CD4-positive, alpha-beta T cell (primary cell): Measurements from ENCODE around the gene PPDPF. TPM values are rescaled to one million over a fixed set of nuclear protein-coding genes. Genes with fewer than 3 reads are reported as not detected.

Experiments used
- ATAC-seq: fragments of 200-7000 bp; cut with Tn5 transposase; one replicate; pipeline ENCODE4 v1.10.0; 2022; ENCODE audit warnings: mild to moderate bottlenecking; ENCODE audit not compliant: poor library complexity
- CTCF ChIA-PET: fragments of 350-600 bp; sonication (Branson Sonifier 250); formaldehyde crosslinking; loops from one replicate; lab custom pipeline; 2021; ENCODE audit warnings: antibody characterized with exemption, inconsistent platforms; lab: Charles Lee
- POLR2A ChIA-PET: fragments of 350-600 bp; sonication (Branson Sonifier 250); formaldehyde crosslinking; loops from one replicate; lab custom pipeline; 2021; ENCODE audit warnings: antibody characterized with exemption, inconsistent platforms; lab: Charles Lee
- DNase-seq, 14 experiments: peaks; one replicate each; pipeline ENCODE4 v3.0.0-alpha.2; 2013 to 2020; ENCODE audit warnings: mixed read lengths in 2 of 14
- H3K27ac ChIP-seq, 2 donors: one replicate each; pipeline versions ENCODE4 v1.5.1 to v1.7.0; 2013; ENCODE audit warnings: low read length in 2 of 2, low read depth in 1 of 2, mild to moderate bottlenecking in 1 of 2
- H3K27me3 ChIP-seq, 2 experiments: 1 replicate in 1 of 2; 2 replicates in 1 of 2; pipeline versions ENCODE4 v1.6.1 to v1.7.0; 2013; ENCODE audit warnings: low read length in 2 of 2, control low read depth in 1 of 2, mild to moderate bottlenecking in 1 of 2, moderate library complexity in 1 of 2; ENCODE audit not compliant: insufficient read depth in 2 of 2, control insufficient read depth in 1 of 2
- H3K36me3 ChIP-seq: one replicate; pipeline ENCODE4 v1.6.1; 2013; ENCODE audit warnings: low read length, control low read depth; ENCODE audit not compliant: insufficient read depth
- H3K4me1 ChIP-seq: one replicate; pipeline ENCODE4 v1.6.1; 2013; ENCODE audit warnings: low read length, control low read depth; ENCODE audit not compliant: insufficient read depth
- H3K4me3 ChIP-seq: one replicate; pipeline ENCODE4 v1.5.1; 2013; ENCODE audit warnings: mild to moderate bottlenecking, low read length, moderate library complexity
- H3K9me3 ChIP-seq, 2 experiments: 1 replicate in 1 of 2; 2 replicates in 1 of 2; pipeline versions ENCODE4 v1.6.1 to v1.7.0; 2013; ENCODE audit warnings: low read length in 2 of 2, mild to moderate bottlenecking in 2 of 2, control low read depth in 1 of 2, moderate library complexity in 1 of 2; ENCODE audit not compliant: control insufficient read depth in 1 of 2, insufficient read depth in 1 of 2
- H3K27ac Mint-ChIP-seq: one replicate; pipeline ENCODE4 v1.8.0; 2020; ENCODE audit warnings: mixed read lengths
- H3K27me3 Mint-ChIP-seq: one replicate; pipeline ENCODE4 v1.8.0; 2021; ENCODE audit warnings: mixed read lengths
- H3K36me3 Mint-ChIP-seq: one replicate; pipeline ENCODE4 v1.8.0; 2021; ENCODE audit warnings: low read depth, mixed read lengths
- H3K4me1 Mint-ChIP-seq: one replicate; pipeline ENCODE4 v1.8.0; 2021; ENCODE audit warnings: low read depth, mixed read lengths
- H3K4me3 Mint-ChIP-seq: one replicate; pipeline ENCODE4 v1.8.0; 2020; ENCODE audit warnings: mild to moderate bottlenecking, mixed read lengths
- H3K9me3 Mint-ChIP-seq: one replicate; pipeline ENCODE4 v1.8.0; 2020; ENCODE audit warnings: mixed read lengths
- intact Hi-C, 2 experiments: fragments of 100-400 bp; cut with DNase I in 1 of 2; cut with micrococcal nuclease in 1 of 2; formaldehyde crosslinking; loops; one replicate each; pipeline versions ENCODE4 v1.15.1 to v1.9.0; 2023 to 2025; cut with DNase I, micrococcal nuclease
- total RNA-seq, 174 experiments: library from RNA in 2 of 174; stranded (reverse) in 2 of 174; gene quantifications; one replicate each; pipeline ENCODE4 v1.2.3 and lab custom pipeline; 2021 to 2026
- TF ChIP-seq, protein P1 (sequence below): fragments of 200-600 bp; IDR thresholded peaks from one replicate; pipeline ENCODE4 v1.8.0; 2022; ENCODE audit warnings: antibody characterized with exemption, mild to moderate bottlenecking

Gene PPDPF
- total RNA-seq, 2 experiments from 2014 or later: 249 to 251 TPM

DNA sequence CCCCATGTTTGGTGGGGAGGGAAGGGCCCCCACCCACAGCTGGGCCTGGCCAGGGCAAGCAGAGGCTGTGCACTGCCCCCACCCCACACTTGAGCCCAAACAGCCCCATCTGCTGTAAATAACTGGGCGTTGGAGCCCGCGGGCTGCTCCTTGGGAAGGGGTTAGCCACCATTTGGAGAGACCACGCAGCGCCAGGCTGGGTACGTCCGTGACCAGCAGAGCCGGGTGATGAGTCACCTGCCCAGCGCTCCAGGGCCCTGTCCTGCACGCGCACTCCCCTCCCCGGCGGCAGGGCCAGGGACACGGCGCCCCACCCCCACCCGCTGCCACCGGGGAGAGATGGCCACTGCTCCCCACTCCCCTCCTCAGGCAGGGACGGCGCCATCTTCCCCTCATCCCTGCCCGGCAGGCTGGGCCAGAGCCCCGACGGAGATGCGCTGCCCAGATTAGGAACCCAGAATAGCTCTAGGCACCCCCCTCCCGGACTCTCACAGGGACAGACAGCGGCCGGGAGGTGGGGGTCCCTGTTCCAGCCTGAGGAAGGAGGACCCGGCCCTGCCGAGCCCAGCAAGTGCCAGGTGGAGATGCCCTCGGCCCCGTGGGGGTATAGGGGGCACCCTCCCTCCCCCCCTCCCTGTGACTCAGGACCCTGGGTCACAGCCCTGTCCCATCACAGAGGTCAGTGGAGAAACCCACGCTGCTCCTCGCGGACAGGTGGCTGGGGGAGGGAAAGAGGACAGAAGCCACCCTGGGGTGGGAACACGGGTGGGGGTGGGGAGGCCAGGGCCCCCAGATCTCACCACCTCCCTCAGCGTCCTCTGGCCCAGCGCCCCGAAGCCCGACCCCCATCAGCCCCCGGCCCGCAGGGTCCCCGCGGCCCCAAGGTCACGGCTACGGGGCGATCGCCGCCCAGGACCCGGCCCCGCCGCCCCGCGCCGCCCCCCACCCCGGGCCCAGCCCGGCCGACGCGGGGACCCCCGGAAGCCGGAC lies 22.3 kb upstream of the PPDPF start:
- POLR2A ChIA-PET: no interaction called here
- H3K27ac ChIP-seq: no peak overlapping the region
- no peak for ATAC-seq
- H3K36me3 Mint-ChIP-seq: no peaks in the 10 kb centered on the region
- CTCF ChIA-PET: interaction anchor here (1.7 kb wide), 1 partner anchor 20 kb away, joined by 4 read pairs; no protein-coding TSS in a partner anchor
- intact Hi-C loops: loop anchor here in 1 of 2 experiments (2.0 to 5.0 kb wide), 3 partner anchors 299 to 624 kb away; no protein-coding TSS in a partner anchor
- H3K27me3 ChIP-seq: peaks cover 26 to 32% of the 10 kb centered on the region in 2 experiments
- no peak overlapping the region for H3K4me3 Mint-ChIP-seq
- H3K36me3 ChIP-seq: no peaks in the 10 kb centered on the region
- peaks cover 33% of the 10 kb centered on the region for H3K4me1 ChIP-seq
- H3K27ac Mint-ChIP-seq: no peak overlapping the region
- H3K27me3 Mint-ChIP-seq: peaks cover 20% of the 10 kb centered on the region
- peaks cover 5% of the 10 kb centered on the region for H3K4me1 Mint-ChIP-seq
- no peak overlapping the region for H3K4me3 ChIP-seq
- TF ChIP-seq, protein P1, sequence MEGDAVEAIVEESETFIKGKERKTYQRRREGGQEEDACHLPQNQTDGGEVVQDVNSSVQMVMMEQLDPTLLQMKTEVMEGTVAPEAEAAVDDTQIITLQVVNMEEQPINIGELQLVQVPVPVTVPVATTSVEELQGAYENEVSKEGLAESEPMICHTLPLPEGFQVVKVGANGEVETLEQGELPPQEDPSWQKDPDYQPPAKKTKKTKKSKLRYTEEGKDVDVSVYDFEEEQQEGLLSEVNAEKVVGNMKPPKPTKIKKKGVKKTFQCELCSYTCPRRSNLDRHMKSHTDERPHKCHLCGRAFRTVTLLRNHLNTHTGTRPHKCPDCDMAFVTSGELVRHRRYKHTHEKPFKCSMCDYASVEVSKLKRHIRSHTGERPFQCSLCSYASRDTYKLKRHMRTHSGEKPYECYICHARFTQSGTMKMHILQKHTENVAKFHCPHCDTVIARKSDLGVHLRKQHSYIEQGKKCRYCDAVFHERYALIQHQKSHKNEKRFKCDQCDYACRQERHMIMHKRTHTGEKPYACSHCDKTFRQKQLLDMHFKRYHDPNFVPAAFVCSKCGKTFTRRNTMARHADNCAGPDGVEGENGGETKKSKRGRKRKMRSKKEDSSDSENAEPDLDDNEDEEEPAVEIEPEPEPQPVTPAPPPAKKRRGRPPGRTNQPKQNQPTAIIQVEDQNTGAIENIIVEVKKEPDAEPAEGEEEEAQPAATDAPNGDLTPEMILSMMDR: no peak
- peak in 1 of 14 experiments; percentile 53 for DNase-seq
- H3K9me3 Mint-ChIP-seq: no peaks in the 10 kb centered on the region
- H3K9me3 ChIP-seq: peaks cover 0 to 10% of the 10 kb centered on the region in 2 experiments

DNA sequence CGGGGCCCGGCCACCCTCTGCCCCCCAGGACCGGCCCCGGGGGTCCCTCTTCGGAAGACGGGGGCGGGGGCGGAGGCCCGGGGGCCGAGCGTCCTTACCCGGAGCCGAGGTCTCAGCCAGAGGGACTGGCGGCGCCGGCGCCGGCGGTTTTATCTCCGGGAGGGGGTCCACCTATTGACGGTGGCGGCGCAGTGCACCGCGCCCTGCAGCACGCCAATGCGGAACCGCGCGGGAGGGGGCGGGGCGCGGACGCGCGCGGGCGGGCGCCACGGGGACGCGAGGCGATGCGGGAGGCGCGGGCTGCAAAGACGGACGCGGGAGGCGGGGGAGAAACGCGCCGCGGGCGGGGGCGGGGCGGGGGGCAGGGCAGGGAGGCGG lies 21.6 kb upstream of the PPDPF start, which contains the start of gene EEF1A2:
EEF1A2 (minus strand) TSS at position 124 of the 378 bp plus-strand sequence. CDS start 1,320 bp downstream, outside the sequence.
- intact Hi-C loops: loop anchor here in 1 of 2 experiments (5.0 kb wide), 1 partner anchor 623 kb away; no protein-coding TSS in a partner anchor
- Histone ChIP-seq H3K4me1 (peaks cover 33% of the 10 kb centered on the region), H3K27me3 (peaks cover 26 to 34% of the 10 kb centered on the region in 2 experiments), H3K36me3 (no peaks in the 10 kb centered on the region), H3K4me3 (peak within 1 kb of the TSS; percentile 24), H3K9me3 (peaks cover 0 to 15% of the 10 kb centered on the region in 2 experiments), H3K27ac (no peak within 1 kb of the TSS)
- peaks cover 25% of the 10 kb centered on the region for H3K27me3 Mint-ChIP-seq
- ATAC-seq (peak; percentile 81), DNase-seq (peak in 13 of 14 experiments; percentile 29 to 85 (median 50))
- ChIA-PET CTCF (no interaction called here), POLR2A (no interaction called here)
- H3K27ac Mint-ChIP-seq: no peak within 1 kb of the TSS
- no peak within 1 kb of the TSS for H3K4me3 Mint-ChIP-seq
- TF ChIP-seq, protein P1: no peak
- H3K9me3 Mint-ChIP-seq: no peaks in the 10 kb centered on the region
- H3K36me3 Mint-ChIP-seq: no peaks in the 10 kb centered on the region
- H3K4me1 Mint-ChIP-seq: peaks cover 5% of the 10 kb centered on the region

DNA sequence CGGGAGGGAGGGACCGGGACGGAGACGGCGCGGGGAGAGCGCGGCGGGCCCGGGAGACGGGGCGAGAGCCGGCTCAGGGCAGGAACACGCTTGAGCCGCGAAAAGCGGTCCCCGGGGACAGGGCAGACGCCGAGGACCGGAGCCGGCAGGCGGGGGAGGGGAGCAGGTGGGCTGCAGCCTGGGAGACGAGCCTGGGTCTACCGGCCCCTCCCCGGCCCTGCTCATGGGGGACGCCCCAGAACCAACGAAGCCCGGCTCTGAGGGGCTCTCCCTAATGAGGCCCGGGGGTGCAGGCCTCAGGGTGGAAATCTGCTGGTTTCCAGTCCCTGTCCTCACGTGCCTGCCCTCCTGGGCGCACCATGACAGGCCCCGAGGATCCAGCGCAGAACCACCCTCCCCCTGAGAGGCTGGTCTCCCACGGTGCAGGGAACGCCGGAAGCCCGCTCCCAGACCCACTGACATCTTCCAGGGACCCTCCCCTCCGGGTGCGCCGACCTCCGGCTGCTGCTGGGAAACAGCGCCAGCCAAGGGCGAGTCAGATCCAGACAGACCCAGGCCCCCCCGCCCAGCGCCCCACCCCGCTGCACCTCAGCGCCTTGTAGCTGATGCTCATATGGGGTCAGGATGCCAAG lies 21.1 kb upstream of the PPDPF start:
- CTCF ChIA-PET: no interaction called here
- TF ChIP-seq, protein P1: no peak
- Mint-ChIP-seq H3K27ac (no peak overlapping the region), H3K27me3 (peaks cover 27% of the 10 kb centered on the region), H3K36me3 (no peaks in the 10 kb centered on the region), H3K4me1 (peaks cover 5% of the 10 kb centered on the region), H3K9me3 (peaks cover 2% of the 10 kb centered on the region), H3K4me3 (no peak overlapping the region)
- POLR2A ChIA-PET: no interaction called here
- peak overlapping the region; percentile 24 for H3K4me3 ChIP-seq
- peaks cover under 1 to 20% of the 10 kb centered on the region in 2 experiments for H3K9me3 ChIP-seq
- DNase-seq (peak in 1 of 14 experiments; percentile 28), ATAC-seq (peak; percentile 6)
- H3K27ac ChIP-seq: no peak overlapping the region
- peaks cover 33% of the 10 kb centered on the region for H3K4me1 ChIP-seq
- intact Hi-C loops: loop anchor here in 1 of 2 experiments (5.0 kb wide), 1 partner anchor 623 kb away; no protein-coding TSS in a partner anchor
- H3K36me3 ChIP-seq: no peaks in the 10 kb centered on the region
- H3K27me3 ChIP-seq: peaks cover 26 to 34% of the 10 kb centered on the region in 2 experiments
